Measurements from ENCODE around the gene ATAD3C.
"Not testable (repeated sequence)": the region's sequence is repeated elsewhere in the genome, so short reads cannot be mapped to it uniquely, and the experiment has no call there.

Gene ATAD3C

GRCh38 chr1:1449099-1449739 is at the start of gene ATAD3C:
Gene ATAD3C, plus strand, starts transcription at chr1:1449689. Its CDS starts 995 bp downstream, at chr1:1450684.
- DNase-seq (ENCODE audit: low read depth) = no peak

GRCh38 chr1:1399872-1400575 is 49.5 kb upstream of the ATAD3C start:
- DNase-seq (ENCODE audit: low read depth) = no peak

- no peak for DNase-seq (ENCODE audit: low read depth)
These were observed 48.7 kb upstream of the ATAD3C start for GRCh38 chr1:1400576-1401456.

- DNase-seq (ENCODE audit: low read depth) = no peak
These were observed 48.0 kb upstream of the ATAD3C start for GRCh38 chr1:1401457-1402010.

- peak; percentile 29 for DNase-seq (ENCODE audit: low read depth)
These were observed 47.2 kb upstream of the ATAD3C start for GRCh38 chr1:1402072-1402900.

- not testable (repeated sequence) for DNase-seq (ENCODE audit: low read depth)
These were observed 46.5 kb upstream of the ATAD3C start for GRCh38 chr1:1402901-1403392.

- DNase-seq (ENCODE audit: low read depth) = no peak
These were observed 45.8 kb upstream of the ATAD3C start for GRCh38 chr1:1403653-1404052.

GRCh38 chr1:1406101-1406820 is 43.2 kb upstream of the ATAD3C start:
- DNase-seq (ENCODE audit: low read depth) = no peak

- DNase-seq (ENCODE audit: low read depth) = peak; percentile 82
These were observed 42.5 kb upstream of the ATAD3C start, which contains the start of gene MRPL20 for GRCh38 chr1:1406821-1407635. Gene MRPL20, minus strand, starts transcription at chr1:1407293. Its CDS starts 76 bp downstream, at chr1:1407217.

- no peak for DNase-seq (ENCODE audit: low read depth)
These were observed 41.7 kb upstream of the ATAD3C start for GRCh38 chr1:1407636-1408318.

- not testable (repeated sequence) for DNase-seq (ENCODE audit: low read depth)
These were observed 39.3 kb upstream of the ATAD3C start for GRCh38 chr1:1410238-1410637.

GRCh38 chr1:1411626-1412025 is 37.9 kb upstream of the ATAD3C start:
- DNase-seq (ENCODE audit: low read depth) = no peak

GRCh38 chr1:1412311-1412902 is 37.1 kb upstream of the ATAD3C start:
- DNase-seq (ENCODE audit: low read depth) = not testable (repeated sequence)

GRCh38 chr1:1415751-1416150 is 33.7 kb upstream of the ATAD3C start:
- DNase-seq (ENCODE audit: low read depth) = no peak

GRCh38 chr1:1417396-1417795 is 32.1 kb upstream of the ATAD3C start:
- not testable (repeated sequence) for DNase-seq (ENCODE audit: low read depth)

- DNase-seq (ENCODE audit: low read depth) = not testable (repeated sequence)
These were observed 31.5 kb upstream of the ATAD3C start for GRCh38 chr1:1417825-1418463.

GRCh38 chr1:1418464-1419362 is 30.8 kb upstream of the ATAD3C start:
- DNase-seq (ENCODE audit: low read depth) = no peak

All from stromal cell of bone marrow (primary cell).